ENCODE results near the gene CTSF.

CTSF gene

GRCh38 chr11:66555416-66555815, 13.0 kb downstream of the CTSF start:
- TF ChIP-seq CTCF (conservative IDR thresholded peaks at IDR 0.05) = no peak
- H3K27ac ChIP-seq = no peak overlapping the region

- H3K27ac ChIP-seq = no peak overlapping the region
- no peak for TF ChIP-seq CTCF (conservative IDR thresholded peaks at IDR 0.05)
Measured at GRCh38 chr11:66554602-66555001, 13.8 kb downstream of the CTSF start.

GRCh38 chr11:66550887-66551286, 17.5 kb downstream of the CTSF start:
- TF ChIP-seq CTCF (conservative IDR thresholded peaks at IDR 0.05) = no peak

GRCh38 chr11:66549696-66550095, 18.7 kb downstream of the CTSF start:
- H3K27ac ChIP-seq = no peak overlapping the region
- no peak for TF ChIP-seq CTCF (conservative IDR thresholded peaks at IDR 0.05)

More at GRCh38 chr11:66550887-66551286, 17.5 kb downstream of the CTSF start:
- H3K27ac ChIP-seq = no peak overlapping the region

- no peak for TF ChIP-seq CTCF (conservative IDR thresholded peaks at IDR 0.05)
- no peak overlapping the region for H3K27ac ChIP-seq
Measured at GRCh38 chr11:66548774-66549630, 19.4 kb downstream of the CTSF start.

GRCh38 chr11:66548041-66548440, 20.4 kb downstream of the CTSF start:
- no peak for TF ChIP-seq CTCF (conservative IDR thresholded peaks at IDR 0.05)
- no peak overlapping the region for H3K27ac ChIP-seq

- no peak for TF ChIP-seq CTCF (conservative IDR thresholded peaks at IDR 0.05)
- no peak overlapping the region for H3K27ac ChIP-seq
Measured at GRCh38 chr11:66547662-66548009, 20.8 kb downstream of the CTSF start.
